SKM-1 treated with dmso at 0.1 percent for 144 hours (cell line): ENCODE data around the gene KCNJ1.

Source experiments
- DNase-seq: peaks from one replicate; lab custom pipeline; 2025; ENCODE audit not compliant: unreplicated experiment; lab: John Stamatoyannopoulos, UW

Gene KCNJ1

DNA sequence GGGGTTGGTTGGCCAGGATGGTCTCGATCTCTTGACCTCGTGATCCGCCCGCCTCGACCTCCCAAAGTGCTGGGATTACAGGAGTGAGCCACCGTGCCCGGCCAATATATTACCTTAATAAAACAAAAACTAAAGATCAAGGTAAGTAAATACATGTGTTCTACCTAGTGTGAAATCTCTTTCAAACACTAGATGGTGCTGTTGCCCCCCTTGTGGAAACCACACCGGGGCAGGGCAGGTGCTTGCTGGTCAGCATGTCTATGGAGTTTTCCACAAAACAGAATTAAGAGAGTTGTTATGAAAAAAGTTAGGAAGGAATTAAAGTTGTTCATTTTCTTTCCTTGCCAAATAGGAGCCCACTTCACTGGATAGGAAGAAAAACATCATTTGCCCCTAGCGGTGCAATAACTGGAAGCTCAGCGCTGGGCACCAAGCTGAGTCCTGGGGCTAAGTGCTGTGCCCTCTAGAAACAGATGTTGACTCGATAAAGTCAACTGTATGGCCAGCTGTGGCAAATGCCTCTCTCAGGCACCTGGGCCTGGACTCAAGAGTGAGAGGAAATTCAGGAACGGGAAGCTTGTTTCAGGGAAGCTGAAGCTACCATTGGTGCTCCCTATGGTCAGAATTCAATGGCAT lies 17.7 kb upstream of the KCNJ1 start:
- DNase-seq = peak; percentile 7

DNA sequence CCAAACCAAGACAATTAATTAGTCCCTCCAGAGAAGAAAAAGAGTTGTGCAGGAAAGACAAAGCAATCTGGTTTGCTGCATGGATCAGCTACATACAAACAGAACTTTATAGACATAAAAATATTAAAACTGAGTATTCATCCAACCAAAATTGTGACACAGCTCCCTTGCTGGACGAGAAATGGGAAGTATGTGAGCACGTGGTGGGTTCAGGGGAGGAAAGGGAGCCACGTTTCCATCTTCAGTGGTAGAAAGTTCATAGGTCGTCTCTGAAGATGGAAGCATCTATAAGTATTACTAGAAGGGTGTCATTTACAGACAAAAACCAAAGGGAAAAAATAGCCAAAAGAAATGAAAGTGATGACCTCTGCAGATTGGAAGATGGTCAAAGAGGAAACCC lies 17.0 kb upstream of the KCNJ1 start:
- no peak for DNase-seq

GRCh38 chr11:128882451-128882850 lies 15.4 kb upstream of the KCNJ1 start:
- no peak for DNase-seq

DNA sequence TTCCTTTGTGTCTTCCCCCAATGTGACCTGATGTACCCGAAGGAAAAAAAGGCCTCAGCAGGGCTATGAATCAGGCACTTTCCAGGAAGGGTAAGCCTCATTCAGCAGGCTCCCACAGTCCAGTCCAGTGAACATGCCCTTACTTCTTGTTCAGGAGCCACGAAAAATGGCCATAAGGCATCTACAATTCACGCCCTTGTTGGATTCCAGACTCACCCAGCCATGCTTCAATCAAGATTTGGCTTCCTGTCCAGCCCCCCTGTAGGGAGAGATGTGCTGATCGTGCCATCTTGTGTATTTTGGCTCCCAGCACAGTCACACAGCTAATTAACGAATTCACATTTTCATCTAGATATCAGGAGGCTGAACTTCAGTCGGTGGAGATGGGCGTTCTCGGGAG lies 14.1 kb upstream of the KCNJ1 start:
- no peak for DNase-seq

DNA sequence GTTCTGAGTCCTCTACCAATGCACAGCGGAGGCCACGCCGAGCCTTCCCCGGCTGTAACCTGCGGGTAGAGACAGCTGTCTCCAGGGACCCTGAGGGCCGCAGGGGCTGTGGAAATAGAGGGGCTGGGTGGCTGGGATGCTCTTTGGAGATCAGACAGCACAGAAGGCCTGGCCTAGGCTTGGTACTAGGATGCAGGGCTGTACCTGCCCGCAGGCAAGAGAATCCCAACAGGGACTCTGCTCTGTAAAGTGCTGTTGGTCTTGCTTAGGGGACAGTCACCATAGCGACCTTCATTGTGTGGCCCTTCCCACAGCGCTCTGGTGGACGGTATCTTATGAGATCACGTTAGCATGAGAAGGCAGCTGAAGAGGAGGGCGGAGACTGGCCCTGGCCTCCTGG lies 12.7 kb upstream of the KCNJ1 start:
- DNase-seq = no peak

DNA sequence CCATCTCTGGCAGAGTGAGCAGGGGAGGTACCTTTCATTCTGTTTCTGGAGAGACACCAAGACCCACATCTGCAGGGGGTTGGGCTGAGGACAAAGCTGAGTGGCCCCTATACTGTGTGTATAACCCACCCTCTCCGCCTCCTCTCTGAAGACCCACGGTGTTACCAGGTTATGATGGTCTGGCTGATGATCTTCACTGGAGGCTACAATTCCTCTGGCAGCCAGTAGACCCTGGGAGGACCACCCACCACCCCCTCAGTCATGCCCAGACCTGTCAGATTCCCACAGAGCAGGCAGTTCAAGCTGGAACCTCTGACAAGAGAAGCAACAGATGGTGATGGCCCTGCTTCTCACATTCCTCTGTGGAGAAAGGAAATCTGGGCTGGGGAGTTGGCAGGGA lies 11.4 kb upstream of the KCNJ1 start:
- no peak for DNase-seq

DNA sequence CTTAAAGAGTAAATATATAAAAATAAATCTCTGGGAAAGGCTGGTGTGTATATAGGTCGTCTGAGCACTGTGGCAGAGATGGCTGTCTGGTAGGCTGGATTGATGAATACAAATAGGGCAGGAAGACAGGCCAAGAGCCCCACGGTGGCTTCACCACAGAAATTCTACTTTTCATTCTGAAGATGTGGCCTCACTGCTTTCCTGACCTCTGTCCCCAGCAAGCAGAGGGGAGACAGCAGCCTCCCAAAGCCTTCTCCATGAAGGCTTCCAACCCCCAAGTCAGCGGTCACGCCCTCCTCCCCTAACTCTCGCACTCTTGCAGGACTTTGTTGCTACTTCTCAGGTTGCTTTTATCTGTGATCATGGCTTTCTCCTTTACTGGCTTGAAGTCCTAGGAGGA lies 10.6 kb upstream of the KCNJ1 start:
- no peak for DNase-seq

GRCh38 chr11:128876133-128876650 lies 9.1 kb upstream of the KCNJ1 start:
- DNase-seq = no peak

DNA sequence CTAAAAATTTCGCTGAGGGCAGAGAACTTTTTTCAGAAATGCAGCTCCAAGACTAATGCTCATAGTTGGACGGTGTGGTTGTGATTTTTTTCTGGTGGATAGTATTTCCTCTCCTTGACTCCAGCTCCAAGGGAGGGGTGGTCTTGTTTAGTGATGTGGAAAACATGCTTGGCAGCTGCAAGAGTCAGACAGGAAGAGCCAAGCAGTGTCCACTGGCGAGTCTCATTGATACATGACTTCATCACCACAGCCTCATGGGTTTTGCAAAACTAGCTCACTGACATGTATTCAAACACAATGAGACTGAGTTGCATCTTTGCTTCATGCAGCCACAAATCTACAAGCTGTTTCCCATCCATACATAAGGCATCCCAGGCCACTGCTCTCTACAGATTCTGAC lies 7.3 kb upstream of the KCNJ1 start:
- DNase-seq = no peak

GRCh38 chr11:128872594-128872993 lies 5.5 kb upstream of the KCNJ1 start:
- DNase-seq = no peak

- DNase-seq = no peak
Observed at GRCh38 chr11:128872094-128872493, 5.0 kb upstream of the KCNJ1 start.

DNA sequence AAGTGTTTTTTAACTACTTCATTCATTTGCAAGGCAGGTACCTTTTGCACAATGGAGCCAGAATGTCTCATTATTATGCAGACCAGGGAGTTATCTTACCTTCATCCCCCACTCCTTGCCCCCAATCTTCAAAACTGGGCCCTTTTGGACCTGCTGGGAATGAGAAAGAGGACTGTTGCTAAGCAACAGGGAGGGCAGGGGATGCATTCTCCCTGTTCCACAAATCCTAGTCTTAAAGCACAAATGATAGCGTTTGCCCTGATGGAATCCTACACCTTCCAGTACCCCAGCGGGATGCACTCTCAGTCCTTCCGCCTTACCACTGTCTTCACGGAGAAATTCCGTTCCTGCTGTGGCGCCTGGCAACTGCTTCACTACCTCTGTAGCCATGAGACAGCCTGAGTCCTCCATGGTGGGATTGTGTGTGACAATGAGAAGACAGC lies 4.1 kb upstream of the KCNJ1 start:
- DNase-seq = no peak

GRCh38 chr11:128868841-128869671 lies 2.0 kb upstream of the KCNJ1 start:
- no peak for DNase-seq

DNA sequence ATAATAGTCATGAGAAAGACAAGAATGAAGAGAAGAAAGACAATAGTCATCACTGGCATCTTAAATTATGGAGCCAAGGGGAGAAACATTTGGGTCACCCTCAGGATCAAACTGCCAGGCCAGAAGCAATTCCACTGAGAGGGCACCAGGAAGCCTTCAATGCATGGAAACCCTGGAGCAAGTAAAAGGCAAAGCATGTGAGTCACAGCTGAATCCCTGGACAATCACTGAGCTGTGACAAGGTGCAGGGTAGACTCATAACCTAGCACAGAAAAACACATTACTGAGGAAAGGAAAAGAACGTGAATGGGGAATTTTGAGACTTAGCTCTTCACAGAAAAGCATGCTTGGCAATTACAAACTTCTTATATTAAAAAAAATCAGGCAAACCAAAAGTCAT lies 1.6 kb downstream of the KCNJ1 start:
- DNase-seq = no peak

DNA sequence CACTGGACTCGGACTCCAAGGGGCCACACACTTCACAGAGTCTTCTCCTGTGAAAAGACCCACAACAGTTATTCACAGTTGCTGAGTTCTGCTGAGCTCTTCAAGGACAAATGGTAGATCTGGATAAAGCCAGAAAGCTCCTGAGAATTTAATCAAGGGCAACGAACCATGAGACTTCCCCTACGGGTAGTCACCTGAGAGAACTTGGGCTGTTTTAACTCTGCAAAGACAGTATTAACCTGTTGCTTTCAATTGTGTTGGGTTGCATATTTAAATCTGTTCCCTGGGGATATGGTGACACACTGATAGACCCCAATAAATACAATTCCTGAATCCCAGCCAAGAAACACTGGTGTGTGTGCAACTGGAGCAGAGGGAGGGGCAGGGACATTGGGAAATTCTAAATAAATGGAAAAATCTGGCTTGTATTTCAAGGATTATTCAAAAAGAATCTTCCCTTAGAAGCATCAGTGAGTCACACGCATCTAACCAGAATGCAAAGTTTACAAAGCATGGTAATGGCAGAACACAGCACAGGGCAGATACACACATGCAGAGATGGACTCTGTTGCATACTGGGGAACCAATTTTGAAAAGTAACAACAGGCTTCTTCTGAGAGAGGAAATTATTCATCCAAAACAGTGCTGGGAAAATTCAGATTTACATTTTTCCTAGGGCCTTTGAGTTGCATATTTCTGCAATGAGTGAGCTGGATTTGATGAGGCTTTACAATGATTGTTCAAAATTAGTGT lies 4.0 kb downstream of the KCNJ1 start:
- DNase-seq = no peak

DNA sequence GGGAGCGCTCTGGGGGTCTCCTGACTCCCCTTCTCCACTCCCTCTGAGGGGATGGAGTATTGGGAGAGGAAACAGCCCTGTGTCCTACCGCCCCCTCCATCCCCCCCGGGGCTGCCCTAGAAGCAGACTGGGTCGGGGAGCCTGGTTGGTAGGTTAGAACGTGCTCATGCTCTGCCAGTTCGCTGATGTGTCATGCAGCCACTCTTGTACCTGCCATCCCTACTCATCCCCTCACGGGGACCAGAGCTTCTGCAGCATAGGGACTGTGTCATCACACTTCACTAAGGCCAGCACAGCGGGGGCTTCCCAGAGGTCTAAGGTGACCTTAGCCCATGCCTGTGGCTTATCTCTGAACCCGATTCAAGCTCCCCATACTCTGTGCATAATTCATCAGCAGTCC lies 4.7 kb downstream of the KCNJ1 start:
- DNase-seq = no peak

- no peak for DNase-seq
Observed at GRCh38 chr11:128860571-128861361, 6.3 kb downstream of the KCNJ1 start.

DNA sequence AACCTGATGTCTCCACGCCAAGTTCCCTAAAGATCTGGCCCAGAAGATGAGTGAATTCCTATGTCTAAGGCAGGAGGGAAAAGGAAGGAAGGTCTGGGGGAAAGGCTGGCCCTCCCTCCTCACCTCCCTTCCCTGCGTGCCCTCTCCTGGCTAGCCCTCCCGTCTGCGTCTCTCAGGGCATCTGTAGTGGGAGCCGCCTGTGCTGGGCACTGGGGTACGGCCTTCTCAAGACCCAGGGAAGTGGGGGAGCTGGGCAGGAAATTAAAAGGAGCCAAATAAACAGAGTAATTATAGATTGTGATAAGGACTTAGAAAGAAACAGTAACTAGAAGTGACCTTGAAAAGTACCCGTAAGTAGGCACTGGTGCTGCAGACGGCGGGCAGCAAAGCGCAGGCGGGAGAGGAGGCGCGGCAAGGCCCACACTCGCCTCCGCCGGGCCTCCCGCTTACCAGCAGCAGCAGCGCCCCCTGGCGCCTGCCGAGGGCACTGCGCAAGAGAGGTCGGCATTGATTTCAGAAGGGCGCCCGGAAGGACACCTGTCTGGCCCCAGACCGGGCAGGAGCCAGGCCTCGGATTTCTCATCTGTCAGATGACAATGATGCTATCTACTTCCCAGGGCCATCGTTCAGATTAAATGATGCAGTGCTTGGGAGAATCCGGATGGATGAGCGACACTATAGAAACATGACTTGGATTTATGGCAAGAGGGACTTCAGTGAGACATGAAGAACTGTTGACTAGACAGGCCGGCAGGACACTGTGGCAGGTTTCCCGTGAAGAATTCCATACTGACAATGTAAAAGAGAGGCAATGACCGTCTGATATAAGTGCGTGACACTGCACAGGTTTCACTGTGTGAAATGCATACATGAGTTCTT lies 7.3 kb downstream of the KCNJ1 start:
- DNase-seq = peak; percentile 14

DNA sequence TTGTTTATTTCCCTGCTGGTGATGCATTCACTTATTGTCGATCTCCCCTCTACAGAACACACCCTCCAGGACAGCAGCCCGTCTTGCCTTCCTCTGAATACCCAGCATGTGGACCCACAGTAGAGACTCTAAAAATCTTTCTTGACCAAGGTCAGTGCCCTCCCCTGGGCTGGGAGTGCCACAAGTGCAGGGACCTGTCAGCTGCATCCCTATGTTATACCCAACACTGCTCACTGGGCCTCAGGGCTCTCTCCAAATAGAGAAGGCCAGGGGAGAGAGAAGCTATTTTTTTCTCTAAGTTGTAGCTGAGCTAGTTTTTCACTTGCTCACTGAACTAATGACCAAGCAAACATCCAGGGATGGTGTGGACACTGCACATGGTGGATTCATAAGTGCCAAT lies 9.8 kb downstream of the KCNJ1 start:
- no peak for DNase-seq

GRCh38 chr11:128856241-128856640 lies 10.9 kb downstream of the KCNJ1 start:
- DNase-seq = no peak
